Panc1 (cell line): ENCODE measurements around the gene C9. TPM values are rescaled to one million over a fixed set of nuclear protein-coding genes. Genes with fewer than 3 reads are reported as not detected.

Source experiments
- ATAC-seq: fragments of 200-7000 bp; cut with Tn5 transposase; 2 replicates; pipeline ENCODE4 v1.9.1; 2020; ENCODE audit warnings: mild to moderate bottlenecking, moderate library complexity
- BruUV-seq: library from RNA; stranded (reverse); fragments of 400-500 nt; replicated peaks from 2 replicates; lab custom pipeline; 2021; lab: Mats Ljungman, UMichigan
- CTCF ChIA-PET: fragments of 300-600 bp; sonication (Branson Sonifier 250); formaldehyde crosslinking; loops from one replicate; lab custom pipeline; 2022; ENCODE audit warnings: antibody characterized with exemption; lab: Charles Lee
- POLR2A ChIA-PET: fragments of 300-600 bp; sonication (Branson Sonifier 250); formaldehyde crosslinking; loops from one replicate; lab custom pipeline; 2022; ENCODE audit warnings: antibody characterized with exemption; lab: Charles Lee
- DNase-seq: peaks from one replicate; pipeline ENCODE4 v3.0.0-alpha.2; 2010; ENCODE audit warnings: low read depth, low spot score
- H3K27ac ChIP-seq: 2 replicates; pipeline ENCODE4 v1.5.1; 2011; ENCODE audit warnings: mild to moderate bottlenecking, low read length, inconsistent platforms
- H3K27me3 ChIP-seq: fragments of 200-500 bp; sonication (Bioruptor generic); 2 replicates; pipeline ENCODE4 v1.6.0; 2014; ENCODE audit warnings: low read length, inconsistent platforms; ENCODE audit not compliant: control insufficient read depth, insufficient read depth
- H3K36me3 ChIP-seq: fragments of 200-500 bp; sonication (Bioruptor generic); 2 replicates; pipeline ENCODE4 v1.5.1; 2014; ENCODE audit warnings: inconsistent platforms, mild to moderate bottlenecking, low read length, moderate library complexity; ENCODE audit not compliant: control insufficient read depth, insufficient read depth
- H3K4me1 ChIP-seq: 2 replicates; pipeline ENCODE4 v1.5.1; 2011; ENCODE audit warnings: inconsistent platforms, mild to moderate bottlenecking, low read length, moderate library complexity; ENCODE audit not compliant: control insufficient read depth, insufficient read depth
- H3K4me3 ChIP-seq, 2 experiments: 2 replicates each; pipeline ENCODE4 v1.5.1; 2011 to 2012; ENCODE audit warnings: low read depth in 2 of 2, low read length in 2 of 2, mild to moderate bottlenecking in 2 of 2, inconsistent platforms in 1 of 2, moderate library complexity in 1 of 2
- H3K9me3 ChIP-seq: fragments of 200-500 bp; sonication (Bioruptor generic); 2 replicates; pipeline ENCODE4 v1.5.1; 2014; ENCODE audit warnings: low read depth, mild to moderate bottlenecking, inconsistent platforms, low read length, moderate library complexity; ENCODE audit not compliant: control insufficient read depth, insufficient read depth
- POLR2AphosphoS5 ChIP-seq: IDR thresholded peaks from 2 replicates; pipeline ENCODE4 v1.6.1; 2012; ENCODE audit warnings: mild to moderate bottlenecking, low read depth, low read length, moderate library complexity
- SIN3A ChIP-seq: IDR thresholded peaks from 2 replicates; pipeline ENCODE4 v1.6.1; 2012; ENCODE audit warnings: low read depth, mild to moderate bottlenecking, low read length, moderate library complexity, borderline replicate concordance; ENCODE audit not compliant: insufficient read depth
- TCF7L2 ChIP-seq: IDR thresholded peaks from 2 replicates; pipeline ENCODE4 v1.6.1; 2011; ENCODE audit warnings: mild to moderate bottlenecking, low read depth, low read length, inconsistent platforms
- in situ Hi-C: cut with HindIII; loops from 2 replicates; pipeline ENCODE4 v1.10.0; 2016; ENCODE audit warnings: low sequenced_read_pairs, low pct_unique_long_range_greater_than_20kb
- intact Hi-C: fragments of 100-400 bp; cut with micrococcal nuclease; formaldehyde crosslinking; loops from one replicate; pipeline ENCODE4 v1.10.0; 2022; ENCODE audit not compliant: unreplicated experiment
- total RNA-seq: library from RNA; stranded (reverse); gene quantifications from one replicate; pipeline ENCODE4 v1.2.1, GENCODE V29; 2021; ENCODE audit not compliant: unreplicated experiment
- TF ChIP-seq, protein P1 (sequence below): fragments of 450-650 bp; IDR thresholded peaks from 2 replicates; pipeline ENCODE4 v1.5.1; 2017; ENCODE audit warnings: mild to moderate bottlenecking
- TF ChIP-seq, protein P2 (sequence below), 2 experiments: IDR thresholded peaks; 2 replicates each; pipeline ENCODE4 v1.6.1; 2011 to 2012; ENCODE audit warnings: low read depth in 2 of 2, control low read depth in 1 of 2, low read length in 1 of 2, mild to moderate bottlenecking in 1 of 2, moderate library complexity in 1 of 2; ENCODE audit not compliant: insufficient read depth in 1 of 2

Gene C9
- total RNA-seq, 1 experiment from 2014 or later, result 0.05 TPM

DNA sequence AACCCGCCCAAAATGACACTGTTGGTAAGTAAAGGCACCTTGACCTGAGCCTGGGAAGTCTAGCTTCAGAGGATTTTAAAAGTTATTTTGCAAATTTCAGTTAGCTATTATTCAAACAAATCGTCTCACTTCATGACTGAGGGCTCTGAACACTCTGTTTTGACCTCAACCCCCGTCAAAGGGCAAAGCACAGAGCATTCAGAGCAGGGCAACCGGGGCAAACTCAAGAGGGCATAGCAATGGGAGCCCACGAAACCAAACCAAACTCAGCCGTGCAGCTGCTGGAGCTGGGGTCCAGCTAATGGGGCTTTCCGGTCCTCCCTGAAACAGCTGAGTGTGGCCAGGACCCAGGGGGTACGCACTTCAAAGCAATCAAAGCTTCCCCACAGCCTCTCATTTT, 1.6 kb downstream of the C9 start:
- in situ Hi-C loops (no loop called here), intact Hi-C loops (no loop called here)
- ChIA-PET CTCF (no interaction called here), POLR2A (no interaction called here)
- no peaks in the 10 kb centered on the region for H3K36me3 ChIP-seq
- H3K27me3 ChIP-seq, result no peaks in the 10 kb centered on the region
- TF ChIP-seq, protein P1, sequence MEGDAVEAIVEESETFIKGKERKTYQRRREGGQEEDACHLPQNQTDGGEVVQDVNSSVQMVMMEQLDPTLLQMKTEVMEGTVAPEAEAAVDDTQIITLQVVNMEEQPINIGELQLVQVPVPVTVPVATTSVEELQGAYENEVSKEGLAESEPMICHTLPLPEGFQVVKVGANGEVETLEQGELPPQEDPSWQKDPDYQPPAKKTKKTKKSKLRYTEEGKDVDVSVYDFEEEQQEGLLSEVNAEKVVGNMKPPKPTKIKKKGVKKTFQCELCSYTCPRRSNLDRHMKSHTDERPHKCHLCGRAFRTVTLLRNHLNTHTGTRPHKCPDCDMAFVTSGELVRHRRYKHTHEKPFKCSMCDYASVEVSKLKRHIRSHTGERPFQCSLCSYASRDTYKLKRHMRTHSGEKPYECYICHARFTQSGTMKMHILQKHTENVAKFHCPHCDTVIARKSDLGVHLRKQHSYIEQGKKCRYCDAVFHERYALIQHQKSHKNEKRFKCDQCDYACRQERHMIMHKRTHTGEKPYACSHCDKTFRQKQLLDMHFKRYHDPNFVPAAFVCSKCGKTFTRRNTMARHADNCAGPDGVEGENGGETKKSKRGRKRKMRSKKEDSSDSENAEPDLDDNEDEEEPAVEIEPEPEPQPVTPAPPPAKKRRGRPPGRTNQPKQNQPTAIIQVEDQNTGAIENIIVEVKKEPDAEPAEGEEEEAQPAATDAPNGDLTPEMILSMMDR, result no peak
- TF ChIP-seq POLR2AphosphoS5 (no peak), SIN3A (no peak), TCF7L2 (no peak)
- TF ChIP-seq, protein P2, sequence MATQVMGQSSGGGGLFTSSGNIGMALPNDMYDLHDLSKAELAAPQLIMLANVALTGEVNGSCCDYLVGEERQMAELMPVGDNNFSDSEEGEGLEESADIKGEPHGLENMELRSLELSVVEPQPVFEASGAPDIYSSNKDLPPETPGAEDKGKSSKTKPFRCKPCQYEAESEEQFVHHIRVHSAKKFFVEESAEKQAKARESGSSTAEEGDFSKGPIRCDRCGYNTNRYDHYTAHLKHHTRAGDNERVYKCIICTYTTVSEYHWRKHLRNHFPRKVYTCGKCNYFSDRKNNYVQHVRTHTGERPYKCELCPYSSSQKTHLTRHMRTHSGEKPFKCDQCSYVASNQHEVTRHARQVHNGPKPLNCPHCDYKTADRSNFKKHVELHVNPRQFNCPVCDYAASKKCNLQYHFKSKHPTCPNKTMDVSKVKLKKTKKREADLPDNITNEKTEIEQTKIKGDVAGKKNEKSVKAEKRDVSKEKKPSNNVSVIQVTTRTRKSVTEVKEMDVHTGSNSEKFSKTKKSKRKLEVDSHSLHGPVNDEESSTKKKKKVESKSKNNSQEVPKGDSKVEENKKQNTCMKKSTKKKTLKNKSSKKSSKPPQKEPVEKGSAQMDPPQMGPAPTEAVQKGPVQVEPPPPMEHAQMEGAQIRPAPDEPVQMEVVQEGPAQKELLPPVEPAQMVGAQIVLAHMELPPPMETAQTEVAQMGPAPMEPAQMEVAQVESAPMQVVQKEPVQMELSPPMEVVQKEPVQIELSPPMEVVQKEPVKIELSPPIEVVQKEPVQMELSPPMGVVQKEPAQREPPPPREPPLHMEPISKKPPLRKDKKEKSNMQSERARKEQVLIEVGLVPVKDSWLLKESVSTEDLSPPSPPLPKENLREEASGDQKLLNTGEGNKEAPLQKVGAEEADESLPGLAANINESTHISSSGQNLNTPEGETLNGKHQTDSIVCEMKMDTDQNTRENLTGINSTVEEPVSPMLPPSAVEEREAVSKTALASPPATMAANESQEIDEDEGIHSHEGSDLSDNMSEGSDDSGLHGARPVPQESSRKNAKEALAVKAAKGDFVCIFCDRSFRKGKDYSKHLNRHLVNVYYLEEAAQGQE (IDR thresholded peaks at IDR 0.05; ENCODE audit: insufficient read depth in 1 of 2, low read depth in 2 of 2, low read length in 1 of 2), result no peak
- no TSS peak for BruUV-seq
- no peaks in the 10 kb centered on the region for H3K4me1 ChIP-seq
- no peak overlapping the region for H3K4me3 ChIP-seq
- ATAC-seq, result no peak
- no peak overlapping the region for H3K27ac ChIP-seq
- DNase-seq, result no peak
- H3K9me3 ChIP-seq, result no peaks in the 10 kb centered on the region

DNA sequence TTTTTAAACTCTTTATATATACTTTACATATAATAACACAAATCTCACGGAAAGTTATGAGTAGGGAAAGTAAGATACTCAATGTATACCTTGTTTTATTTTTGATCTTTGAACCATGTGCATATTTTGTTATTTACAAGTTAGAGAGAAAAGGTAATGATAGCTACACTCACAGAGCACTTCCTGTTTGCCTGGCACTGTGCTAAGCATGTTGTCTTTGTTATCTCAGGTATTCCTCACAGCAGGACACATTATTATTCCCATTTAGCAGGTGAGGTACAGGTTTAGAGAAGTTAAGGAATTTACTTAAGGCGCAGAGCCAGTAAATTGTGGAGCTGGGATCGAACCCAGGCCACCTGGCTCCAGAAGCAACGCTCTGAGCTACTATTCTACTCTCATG, 3.0 kb downstream of the C9 start:
- Histone ChIP-seq H3K4me1 (no peaks in the 10 kb centered on the region), H3K36me3 (no peaks in the 10 kb centered on the region), H3K27ac (no peak overlapping the region), H3K27me3 (no peaks in the 10 kb centered on the region), H3K9me3 (no peaks in the 10 kb centered on the region), H3K4me3 (no peak overlapping the region)
- BruUV-seq, result no TSS peak
- intact Hi-C loops (no loop called here), in situ Hi-C loops (no loop called here)
- ChIA-PET POLR2A (no interaction called here), CTCF (no interaction called here)
- no peak for TF ChIP-seq POLR2AphosphoS5
- TF ChIP-seq, protein P1, result no peak
- TF ChIP-seq SIN3A, result no peak
- TF ChIP-seq, protein P2 (IDR thresholded peaks at IDR 0.05; ENCODE audit: insufficient read depth in 1 of 2, low read depth in 2 of 2, low read length in 1 of 2), result no peak
- TF ChIP-seq TCF7L2, result no peak
- ATAC-seq (no peak), DNase-seq (no peak)
